Thymus (tissue), 11 donors: ENCODE data around the gene PPP1R1C. TPM values are rescaled to one million over a fixed set of nuclear protein-coding genes. Genes with fewer than 3 reads are reported as not detected.
"Not testable (repeated sequence)": the region's sequence is repeated elsewhere in the genome, so short reads cannot be mapped to it uniquely, and the experiment has no call there.

Experiments
- DNase-seq, 9 donors: peaks; one replicate each; pipeline ENCODE4 v3.0.0-alpha.2; 2013; ENCODE audit warnings: low spot score in 9 of 9, low read depth in 6 of 9, missing footprints in 1 of 9
- H3K27ac ChIP-seq, 2 donors: one replicate each; pipeline ENCODE4 v1.5.1; 2013; ENCODE audit warnings: control low read depth in 1 of 2, low read depth in 1 of 2, low read length in 1 of 2, mild to moderate bottlenecking in 1 of 2, moderate library complexity in 1 of 2
- H3K27me3 ChIP-seq, 2 donors: one replicate each; pipeline ENCODE4 v1.5.1; 2013; ENCODE audit warnings: low read length in 1 of 2; ENCODE audit not compliant: control insufficient read depth in 2 of 2, insufficient read depth in 1 of 2
- H3K36me3 ChIP-seq, 2 donors: one replicate each; pipeline ENCODE4 v1.5.1; 2013; ENCODE audit warnings: low read length in 1 of 2, mild to moderate bottlenecking in 1 of 2, moderate library complexity in 1 of 2; ENCODE audit not compliant: control insufficient read depth in 2 of 2, insufficient read depth in 2 of 2
- H3K4me1 ChIP-seq, 2 donors: one replicate each; pipeline ENCODE4 v1.5.1; 2013; ENCODE audit warnings: low read length in 2 of 2; ENCODE audit not compliant: control insufficient read depth in 2 of 2, insufficient read depth in 2 of 2
- H3K4me3 ChIP-seq, 2 donors: one replicate each; pipeline ENCODE4 v1.5.1; 2013; ENCODE audit warnings: low read length in 2 of 2, control low read depth in 1 of 2, mild to moderate bottlenecking in 1 of 2
- H3K9me3 ChIP-seq, 2 donors: one replicate each; pipeline ENCODE4 v1.5.1; 2013; ENCODE audit warnings: low read length in 1 of 2, mild to moderate bottlenecking in 1 of 2; ENCODE audit not compliant: control insufficient read depth in 2 of 2, insufficient read depth in 1 of 2
- WGBS: extraction: QIAGEN DNeasy Blood & Tissue Kit; methylation state at CpG from one replicate; pipeline ENCODE4 v1.1.7; 2013; 5-methylcytosine and 5-hydroxymethylcytosine counted together
- polyA plus RNA-seq: library from polyadenylated mRNA; stranded (reverse); fragments of 200-250 nt; gene quantifications from one replicate; pipeline ENCODE4 v1.2.3, GENCODE V29; 2013
- total RNA-seq: library from RNA; stranded (reverse); fragments of 120-200 nt; gene quantifications from one replicate; pipeline ENCODE4 v1.2.4, GENCODE V29; 2013
- donor health status: healthy.

Gene PPP1R1C
- total and polyA plus RNA-seq, 2 donors: 9.0 to 35.9 TPM

GRCh38 chr2:181959508-181959907 lies 26.1 kb upstream of the PPP1R1C start:
- peaks cover 16 to 21% of the 10 kb centered on the region in 2 donors for H3K36me3 ChIP-seq
- no peak for DNase-seq
- no peaks in the 10 kb centered on the region for H3K27me3 ChIP-seq
- peaks cover 0 to 2% of the 10 kb centered on the region in 2 donors for H3K4me1 ChIP-seq
- H3K27ac ChIP-seq: no peak overlapping the region
- no peak overlapping the region for H3K4me3 ChIP-seq
- peaks cover 0 to 3% of the 10 kb centered on the region in 2 donors for H3K9me3 ChIP-seq

DNA sequence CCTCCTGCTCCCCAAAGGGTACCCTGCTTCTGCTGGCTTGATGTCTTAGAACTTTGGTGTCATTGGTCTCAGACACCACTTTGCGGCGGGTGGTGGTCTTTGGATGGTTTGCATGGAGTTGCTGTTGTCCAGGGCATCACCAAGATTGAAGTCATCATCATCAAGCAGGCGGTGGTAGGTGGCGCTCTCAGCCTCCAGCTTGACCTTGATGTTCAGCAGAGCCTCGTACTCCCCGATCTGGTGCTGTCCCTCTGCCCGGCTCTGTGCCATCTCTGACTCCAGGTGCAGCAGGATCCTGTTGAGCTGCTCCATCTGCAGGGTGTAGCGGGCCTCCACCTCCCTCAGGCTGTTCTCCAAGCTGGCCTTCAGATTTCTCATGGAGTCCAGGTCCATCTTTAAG lies 24.5 kb upstream of the PPP1R1C start:
- H3K4me1 ChIP-seq, H3K27ac ChIP-seq, H3K27me3 ChIP-seq, H3K4me3 ChIP-seq, DNase-seq, H3K9me3 ChIP-seq: not testable (repeated sequence)
- peaks cover 16 to 21% of the 10 kb centered on the region in 2 donors for H3K36me3 ChIP-seq
- 99% methylated on average over 8 of the region's 8 CpGs for WGBS

GRCh38 chr2:181962142-181962541 lies 23.5 kb upstream of the PPP1R1C start:
- WGBS: 98% methylated on average over 20 of the region's 20 CpGs

GRCh38 chr2:181970160-181970794 lies 15.4 kb upstream of the PPP1R1C start:
- no peaks in the 10 kb centered on the region for H3K4me1 ChIP-seq
- WGBS: 94% methylated on average over 2 of the region's 2 CpGs

More at GRCh38 chr2:181962142-181962541, 23.5 kb upstream of the PPP1R1C start:
- Histone ChIP-seq H3K27ac (no peak overlapping the region), H3K27me3 (no peaks in the 10 kb centered on the region), H3K4me1 (no peaks in the 10 kb centered on the region), H3K9me3 (peaks cover 0 to 5% of the 10 kb centered on the region in 2 donors), H3K36me3 (peaks cover 16 to 21% of the 10 kb centered on the region in 2 donors), H3K4me3 (no peak overlapping the region)
- no peak for DNase-seq

GRCh38 chr2:181971032-181971431 lies 14.6 kb upstream of the PPP1R1C start:
- DNase-seq: no peak
- 96% methylated on average over 3 of the region's 3 CpGs for WGBS

More at GRCh38 chr2:181970160-181970794, 15.4 kb upstream of the PPP1R1C start:
- Histone ChIP-seq H3K36me3 (peaks cover 4% of the 10 kb centered on the region in 2 donors), H3K9me3 (no peaks in the 10 kb centered on the region), H3K27ac (no peak overlapping the region), H3K4me3 (no peak overlapping the region), H3K27me3 (no peaks in the 10 kb centered on the region)
- DNase-seq: no peak

GRCh38 chr2:181972431-181973170 lies 13.1 kb upstream of the PPP1R1C start:
- WGBS: 99% methylated on average over 5 of the region's 5 CpGs
- Histone ChIP-seq H3K9me3 (no peaks in the 10 kb centered on the region), H3K27ac (no peak overlapping the region), H3K4me3 (no peak overlapping the region), H3K27me3 (no peaks in the 10 kb centered on the region), H3K36me3 (peaks cover 4 to 6% of the 10 kb centered on the region in 2 donors), H3K4me1 (no peaks in the 10 kb centered on the region)
- DNase-seq: no peak

More at GRCh38 chr2:181971032-181971431, 14.6 kb upstream of the PPP1R1C start:
- no peaks in the 10 kb centered on the region for H3K4me1 ChIP-seq
- no peaks in the 10 kb centered on the region for H3K27me3 ChIP-seq
- H3K27ac ChIP-seq: no peak overlapping the region
- no peak overlapping the region for H3K4me3 ChIP-seq
- no peaks in the 10 kb centered on the region for H3K9me3 ChIP-seq
- H3K36me3 ChIP-seq: peaks cover 4% of the 10 kb centered on the region in 2 donors

DNA sequence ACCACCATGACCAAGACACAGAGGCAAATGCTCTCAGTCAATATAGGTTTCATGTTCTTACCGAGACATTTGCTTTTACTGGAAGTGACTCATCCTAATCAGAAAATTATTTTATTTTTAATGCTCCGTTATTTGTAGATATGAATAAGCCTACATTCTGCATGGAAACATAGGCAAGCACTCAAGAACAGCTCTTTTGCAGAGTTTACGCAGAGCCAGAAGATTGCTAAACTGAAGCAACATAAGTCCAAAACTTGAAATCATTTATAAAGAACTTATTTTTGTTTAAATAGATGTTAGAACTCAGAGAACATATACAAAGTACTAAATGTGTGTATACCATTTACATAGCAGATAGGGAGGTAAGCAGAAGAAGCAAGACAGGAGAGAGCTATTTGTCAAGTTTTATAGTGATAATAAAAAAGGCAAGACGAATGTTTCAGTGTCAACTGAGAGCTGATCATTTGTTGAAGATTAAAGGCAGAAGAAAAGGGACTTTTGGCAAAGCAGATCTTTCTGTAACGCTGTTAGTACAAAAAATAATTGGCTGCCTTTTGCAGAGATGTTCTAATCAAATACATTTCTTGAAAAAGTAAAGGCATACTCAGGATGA lies 12.4 kb upstream of the PPP1R1C start:
- no peak for DNase-seq
- Histone ChIP-seq H3K4me3 (no peak overlapping the region), H3K9me3 (no peaks in the 10 kb centered on the region), H3K36me3 (peaks cover 4 to 13% of the 10 kb centered on the region in 2 donors), H3K27ac (no peak overlapping the region), H3K27me3 (no peaks in the 10 kb centered on the region), H3K4me1 (no peaks in the 10 kb centered on the region)
- WGBS: 96% methylated on average over 5 of the region's 5 CpGs

DNA sequence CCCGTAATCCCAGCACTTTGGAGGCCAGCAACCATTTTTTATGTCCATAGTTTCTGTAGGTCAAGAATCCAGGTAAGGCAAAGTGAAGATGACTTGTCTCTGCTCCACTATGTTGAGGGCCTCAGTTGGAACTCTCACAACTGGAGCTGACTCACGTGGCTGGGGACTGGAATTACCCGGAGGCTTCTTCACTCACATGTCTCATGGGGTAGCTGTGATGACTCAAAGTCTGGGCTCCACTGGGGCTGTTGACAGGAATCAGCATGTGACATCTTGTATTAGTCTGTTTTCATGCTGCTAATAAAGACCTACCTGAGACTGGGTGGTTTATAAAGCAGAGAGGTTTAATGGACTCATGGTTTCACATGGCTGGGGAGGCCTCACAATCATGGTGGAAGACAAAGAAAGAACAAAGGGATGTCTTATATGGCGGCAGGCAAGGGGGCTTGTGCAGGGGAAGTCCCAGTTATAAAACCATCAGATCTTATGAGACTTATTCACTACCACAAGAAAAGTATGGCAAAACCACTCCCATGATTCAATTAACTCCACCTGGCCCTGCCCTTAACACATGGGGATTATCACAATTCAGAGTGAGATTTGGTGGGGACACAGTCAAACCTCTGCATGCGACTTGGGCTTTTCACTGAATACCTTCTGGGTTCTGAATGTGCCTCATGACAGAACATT lies 7.8 kb upstream of the PPP1R1C start:
- H3K27ac ChIP-seq: no peak overlapping the region
- no peak for DNase-seq
- H3K4me3 ChIP-seq: no peak overlapping the region
- peaks cover 0 to 12% of the 10 kb centered on the region in 2 donors for H3K36me3 ChIP-seq
- H3K27me3 ChIP-seq: no peaks in the 10 kb centered on the region
- H3K4me1 ChIP-seq: no peaks in the 10 kb centered on the region
- no peaks in the 10 kb centered on the region for H3K9me3 ChIP-seq
- 97% methylated on average over 5 of the region's 5 CpGs for WGBS
